ENCODE results near the gene STPG3.

STPG3 gene

DNA sequence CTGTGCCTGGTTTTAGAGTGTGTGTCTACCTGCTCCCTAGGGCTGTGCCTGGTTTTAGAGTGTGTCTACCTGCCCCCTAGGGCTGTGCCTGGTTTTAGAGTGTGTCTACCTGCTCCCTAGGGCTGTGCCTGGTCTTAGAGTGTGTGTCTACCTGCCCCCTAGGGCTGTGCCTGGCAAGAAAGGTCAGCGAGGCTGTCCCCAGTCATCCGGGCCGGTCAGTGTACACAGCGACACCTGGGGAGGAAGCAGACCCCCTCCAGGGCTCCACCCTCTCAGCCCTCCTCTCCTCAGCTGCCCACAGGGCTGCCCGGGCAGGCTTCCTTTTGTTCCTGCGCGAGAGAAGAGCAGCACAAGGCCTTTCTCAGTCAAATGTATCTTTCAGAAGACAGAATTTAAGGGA lies 46.9 kb downstream of the STPG3 start:
- TF ChIP-seq GATA2 (IDR thresholded peaks at IDR 0.05; ENCODE audit: low read depth, low read length) (no peak), GATA3 (IDR thresholded peaks at IDR 0.05; ENCODE audit: low read depth, low read length) (no peak)

GRCh38 chr9:137298401-137299202 lies 47.5 kb downstream of the STPG3 start:
- TF ChIP-seq GATA3 (IDR thresholded peaks at IDR 0.05; ENCODE audit: low read depth, low read length) (no peak), GATA2 (IDR thresholded peaks at IDR 0.05; ENCODE audit: low read depth, low read length) (no peak)

DNA sequence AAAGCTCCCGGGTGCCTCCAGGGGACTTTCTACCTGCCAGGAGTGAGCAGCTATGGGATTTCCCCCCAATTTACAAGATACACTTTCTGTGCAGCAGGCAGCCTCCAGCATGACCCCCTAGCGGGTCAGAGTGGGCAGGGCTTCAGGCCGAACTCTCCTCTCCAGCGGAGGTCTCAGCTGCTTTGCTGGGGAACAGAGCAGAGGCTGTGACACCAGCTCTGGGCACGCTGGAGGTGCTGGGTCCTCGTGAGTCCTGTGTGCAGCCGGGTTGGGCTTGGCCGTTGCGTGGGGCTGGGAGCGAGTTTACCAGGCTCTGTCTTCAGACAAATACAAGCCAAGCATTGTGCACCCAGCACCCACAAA lies 48.1 kb downstream of the STPG3 start:
- TF ChIP-seq GATA3 (IDR thresholded peaks at IDR 0.05; ENCODE audit: low read depth, low read length) (no peak), GATA2 (IDR thresholded peaks at IDR 0.05; ENCODE audit: low read depth, low read length) (no peak)

GRCh38 chr9:137299938-137300337 lies 48.9 kb downstream of the STPG3 start:
- TF ChIP-seq GATA3 (IDR thresholded peaks at IDR 0.05; ENCODE audit: low read depth, low read length) (no peak), GATA2 (IDR thresholded peaks at IDR 0.05; ENCODE audit: low read depth, low read length) (no peak)

DNA sequence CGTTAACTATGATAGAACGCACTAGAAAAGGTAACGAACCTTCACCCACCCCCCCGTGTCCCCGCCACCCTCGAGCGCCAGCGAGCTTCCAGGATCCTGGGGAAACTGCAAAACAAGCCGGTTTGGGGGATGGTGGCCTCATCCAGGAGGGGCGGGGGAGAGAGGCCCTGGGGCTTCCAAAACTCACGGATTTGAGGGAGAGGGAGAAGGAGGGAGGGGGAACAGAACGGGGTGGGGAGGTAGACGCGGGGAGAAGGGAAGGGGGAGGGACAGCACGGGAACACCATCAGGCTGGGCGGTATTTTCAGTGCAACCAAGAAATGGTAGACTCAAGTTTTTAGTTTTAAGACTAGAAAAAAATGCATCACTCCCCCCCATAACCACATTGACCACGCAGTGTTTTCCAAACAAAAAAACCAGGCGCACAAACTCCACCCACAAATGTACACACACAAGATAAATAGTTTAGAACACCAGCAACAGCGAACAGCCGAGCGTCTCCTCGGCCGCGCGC lies 49.5 kb downstream of the STPG3 start:
- no peak for TF ChIP-seq GATA2 (IDR thresholded peaks at IDR 0.05; ENCODE audit: low read depth, low read length)
- no peak for TF ChIP-seq GATA3 (IDR thresholded peaks at IDR 0.05; ENCODE audit: low read depth, low read length)

DNA sequence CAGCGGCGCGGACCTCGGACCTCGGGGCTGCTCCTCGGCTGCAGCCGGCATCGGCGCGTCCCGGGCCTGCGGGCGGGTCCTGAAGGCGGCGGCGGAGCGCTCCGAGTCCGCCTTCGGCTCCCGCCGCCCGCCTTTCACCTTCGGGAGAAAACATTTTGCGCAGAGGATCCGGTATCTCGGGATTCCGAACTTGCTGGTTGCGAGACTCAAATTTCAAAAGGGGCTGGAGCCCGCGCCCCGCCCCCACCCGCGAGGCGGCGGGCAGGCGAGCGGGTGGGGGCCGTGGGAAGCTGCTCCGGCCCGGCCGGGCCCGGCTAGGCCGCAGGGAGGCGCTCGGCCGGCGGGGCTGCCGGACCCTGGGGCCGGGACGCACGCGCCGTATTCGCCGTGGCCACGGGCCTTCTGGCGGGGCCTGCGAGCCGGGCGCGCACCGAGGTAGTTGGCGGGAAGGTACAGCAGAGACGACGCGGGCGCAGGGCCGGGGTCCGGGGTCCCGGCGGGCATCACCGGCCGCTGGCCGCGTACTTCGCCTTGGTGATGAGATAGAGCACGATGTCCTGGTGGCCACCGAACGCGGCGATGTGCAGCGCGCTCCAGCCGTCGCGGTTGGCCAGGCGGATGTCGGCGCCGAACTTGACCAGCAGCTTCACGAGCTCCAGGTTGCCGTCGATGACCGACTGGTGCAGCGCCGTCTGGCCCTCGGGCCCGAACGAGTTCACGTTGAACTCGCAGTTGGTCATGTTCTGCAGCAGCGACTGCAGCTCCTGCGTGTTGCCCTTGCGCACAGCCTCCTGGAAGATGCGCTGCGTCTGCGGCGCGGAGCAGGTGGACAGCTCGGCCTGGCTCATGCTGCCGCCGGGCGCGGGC lies 50.2 kb downstream of the STPG3 start:
- TF ChIP-seq GATA2 (IDR thresholded peaks at IDR 0.05; ENCODE audit: low read depth, low read length) (no peak), GATA3 (IDR thresholded peaks at IDR 0.05; ENCODE audit: low read depth, low read length) (no peak)

DNA sequence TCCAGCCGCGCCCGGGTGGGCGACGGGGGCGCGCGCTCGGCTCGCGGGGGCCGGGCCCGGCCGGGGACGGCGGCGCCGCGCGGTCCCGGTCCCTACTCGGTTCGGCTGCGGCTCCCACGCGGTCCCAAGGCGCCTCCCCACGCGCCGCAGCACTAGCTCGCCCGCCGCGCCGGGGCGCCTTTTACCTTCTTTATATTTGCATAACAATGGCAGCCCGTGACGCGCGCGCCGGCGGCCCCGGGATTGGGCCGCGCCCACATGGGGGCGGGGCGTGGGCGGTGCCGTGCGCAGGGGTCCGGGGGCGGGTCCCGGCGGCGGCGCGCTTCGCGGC lies 51.0 kb downstream of the STPG3 start, which contains the start of gene NRARP:
Gene NRARP, minus strand, starts transcription at position 154 of the 331 bp plus-strand sequence. CDS start 343 bp downstream, outside the sequence.
- TF ChIP-seq GATA3 (IDR thresholded peaks at IDR 0.05; ENCODE audit: low read depth, low read length) (no peak), GATA2 (IDR thresholded peaks at IDR 0.05; ENCODE audit: low read depth, low read length) (no peak)

DNA sequence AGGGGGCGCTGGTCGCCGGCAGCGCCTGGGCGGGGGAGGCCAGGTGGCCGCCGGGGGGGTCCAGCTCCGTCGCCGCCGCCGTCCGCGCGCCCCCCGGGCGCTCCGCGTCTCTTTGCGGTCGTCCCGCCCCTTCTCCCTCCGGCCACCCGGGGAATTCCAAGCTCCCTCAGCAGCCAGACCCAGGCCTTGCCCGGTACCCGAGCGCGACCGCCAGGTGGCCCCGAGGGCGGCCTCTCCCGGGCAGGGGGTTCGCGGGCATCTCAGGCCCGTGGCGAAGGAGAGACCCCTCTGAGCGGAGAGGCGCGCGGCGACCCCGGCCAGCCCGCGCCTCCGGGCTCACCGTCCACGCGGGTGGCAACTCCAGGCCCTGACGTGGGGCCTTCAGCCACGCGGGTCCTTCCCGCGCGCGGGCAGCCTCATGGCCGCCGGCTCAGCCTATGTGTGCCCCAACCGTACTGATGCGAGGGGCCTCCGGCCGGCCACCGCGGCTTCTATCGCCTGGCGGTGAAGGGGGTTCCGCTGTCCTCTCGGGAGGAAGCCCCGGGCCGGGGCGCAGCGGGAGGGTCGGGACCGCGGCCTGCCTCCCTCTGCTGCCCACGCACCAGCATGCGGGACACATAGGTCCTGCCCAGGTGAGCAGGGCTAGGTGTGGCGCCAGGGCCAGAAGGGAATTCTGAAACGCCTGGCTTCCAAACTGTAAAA lies 51.5 kb downstream of the STPG3 start:
- no peak for TF ChIP-seq GATA3 (IDR thresholded peaks at IDR 0.05; ENCODE audit: low read depth, low read length)
- TF ChIP-seq GATA2 (IDR thresholded peaks at IDR 0.05; ENCODE audit: low read depth, low read length), result no peak
